K562 treated with DMSO at 1 percent for 48 hours (cell line): Measurements from ENCODE around the gene TOB1. TPM values are rescaled to one million over a fixed set of nuclear protein-coding genes. Genes with fewer than 3 reads are reported as not detected.

ENCODE experiments used
- total RNA-seq: library from RNA; unstranded; fragments of 300-600 nt; gene quantifications from 2 replicates; pipeline ENCODE4 v1.2.3, GENCODE V29; 2022; ENCODE audit warnings: low replicate concordance; ENCODE audit errors: extremely low read depth

Gene TOB1, protein sequence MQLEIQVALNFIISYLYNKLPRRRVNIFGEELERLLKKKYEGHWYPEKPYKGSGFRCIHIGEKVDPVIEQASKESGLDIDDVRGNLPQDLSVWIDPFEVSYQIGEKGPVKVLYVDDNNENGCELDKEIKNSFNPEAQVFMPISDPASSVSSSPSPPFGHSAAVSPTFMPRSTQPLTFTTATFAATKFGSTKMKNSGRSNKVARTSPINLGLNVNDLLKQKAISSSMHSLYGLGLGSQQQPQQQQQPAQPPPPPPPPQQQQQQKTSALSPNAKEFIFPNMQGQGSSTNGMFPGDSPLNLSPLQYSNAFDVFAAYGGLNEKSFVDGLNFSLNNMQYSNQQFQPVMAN
- not detected in 2 replicates for total RNA-seq

DNA sequence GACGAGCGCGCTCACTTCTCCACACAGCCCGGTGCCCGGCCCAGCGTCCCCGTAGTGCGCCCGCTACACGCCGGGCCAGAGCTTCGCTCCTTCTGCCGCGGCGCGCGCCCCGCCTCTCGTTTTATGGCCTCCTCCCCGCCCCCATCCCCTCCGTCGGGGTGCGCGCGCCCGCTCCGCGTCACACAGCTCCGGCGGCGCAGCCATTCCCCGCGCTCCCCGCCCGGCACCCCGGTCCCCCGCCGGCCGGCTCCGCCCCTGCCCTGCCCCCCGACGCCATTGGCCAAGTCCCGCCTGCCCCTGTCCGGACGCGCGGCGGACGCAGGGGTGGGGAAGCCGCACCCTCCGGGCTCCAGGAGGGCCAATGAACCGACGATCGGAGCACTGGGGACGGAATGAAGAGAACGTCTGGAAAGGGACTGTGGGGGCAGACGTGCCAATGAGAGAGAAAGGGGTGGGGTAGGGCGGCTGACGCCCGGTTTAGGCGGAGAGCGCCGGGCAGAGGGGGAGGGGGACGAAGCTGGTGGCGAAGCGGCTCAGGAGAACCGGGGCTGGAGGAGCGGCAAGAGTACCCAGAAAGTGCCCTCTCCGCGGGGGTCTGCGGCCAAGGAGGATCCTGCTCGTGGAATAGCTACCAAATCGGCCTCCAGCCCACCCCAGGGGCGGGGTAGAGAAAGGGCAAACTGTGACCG lies at the start of gene TOB1:
Gene TOB1, minus strand, starts transcription at position 94 of the 689 bp plus-strand sequence. CDS start 2,337 bp downstream, outside the sequence.

DNA sequence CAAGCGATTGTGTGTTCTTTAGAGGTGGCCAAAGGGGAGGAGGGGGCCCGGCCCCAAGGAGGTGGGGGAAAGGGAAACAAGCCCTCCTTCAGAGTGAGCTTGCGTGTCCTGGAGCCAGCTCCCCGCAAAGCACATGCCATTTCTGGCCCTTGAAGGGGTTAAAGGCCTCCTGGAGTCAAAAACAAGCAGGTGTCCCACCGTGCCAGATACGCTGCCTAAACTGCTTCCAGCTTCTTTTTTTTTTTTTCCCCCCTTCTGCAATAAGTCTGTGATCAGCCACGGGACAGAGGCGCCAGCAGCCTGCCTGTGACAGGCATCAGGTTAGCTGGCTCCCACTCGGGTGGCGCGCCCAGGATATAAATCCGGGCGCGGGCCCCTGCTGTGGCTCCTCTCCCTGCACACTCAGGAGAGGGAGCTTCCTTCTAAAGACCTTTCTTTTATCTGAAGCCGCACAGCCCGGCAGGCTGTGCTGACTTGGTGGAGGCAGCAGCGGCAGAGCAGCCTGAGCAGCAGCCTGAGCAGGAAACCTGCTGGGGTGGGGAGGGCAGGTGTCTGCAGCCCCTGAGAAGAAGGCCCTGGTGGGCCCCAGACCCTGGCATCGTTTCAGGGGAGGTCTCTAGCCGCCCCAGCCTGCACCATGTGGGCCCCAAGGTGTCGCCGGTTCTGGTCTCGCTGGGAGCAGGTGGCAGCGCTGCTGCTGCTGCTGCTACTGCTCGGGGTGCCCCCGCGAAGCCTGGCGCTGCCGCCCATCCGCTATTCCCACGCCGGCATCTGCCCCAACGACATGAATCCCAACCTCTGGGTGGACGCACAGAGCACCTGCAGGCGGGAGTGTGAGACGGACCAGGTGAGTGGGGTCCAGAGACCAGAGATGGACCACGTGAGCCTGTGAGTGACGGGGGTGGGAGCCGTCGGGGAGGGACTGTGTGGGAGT lies 30.6 kb downstream of the TOB1 start, which contains the start of gene WFIKKN2:
Gene WFIKKN2, plus strand, starts transcription at position 286 of the 934 bp plus-strand sequence. Its CDS starts 352 bp downstream, at position 638.

Other genes with a start within 250 kb of the TOB1 start
- not detected in 2 replicates for gene ABCC3, start 231.5 kb downstream of the TOB1 start, total RNA-seq
- gene ANKRD40, start 158.4 kb downstream of the TOB1 start, total RNA-seq: not detected in 2 replicates
- not detected in 2 replicates for gene LUC7L3, start 146.8 kb downstream of the TOB1 start, total RNA-seq
- not detected in 2 replicates for gene ANKRD40CL, start 98.8 kb downstream of the TOB1 start, total RNA-seq
- gene WFIKKN2, start 30.8 kb downstream of the TOB1 start, total RNA-seq: not detected in 2 replicates